Activated naive CD8-positive, alpha-beta T cell treated with anti-CD3 and anti-CD28 coated beads, Interleukin-2, amount 50 U/mL, for 24 hours (primary cell): ENCODE results near the gene SERTAD2.

ENCODE experiments used
- ATAC-seq: fragments of 150-1000 bp; cut with Tn5 transposase; one replicate; pipeline ENCODE4 v1.10.0; 2021
- DNase-seq: peaks from one replicate; pipeline ENCODE4 v3.0.0; 2021
- H3K27ac Mint-ChIP-seq: one replicate; pipeline ENCODE4 v1.8.0; 2021; ENCODE audit warnings: mild to moderate bottlenecking, mixed read lengths
- H3K27me3 Mint-ChIP-seq: one replicate; pipeline ENCODE4 v1.8.0; 2021; ENCODE audit warnings: mixed read lengths
- H3K36me3 Mint-ChIP-seq: one replicate; pipeline ENCODE4 v1.8.0; 2021; ENCODE audit warnings: low read depth, mixed read lengths
- H3K4me1 Mint-ChIP-seq: one replicate; pipeline ENCODE4 v1.8.0; 2021; ENCODE audit warnings: mixed read lengths
- H3K4me3 Mint-ChIP-seq: one replicate; pipeline ENCODE4 v1.8.0; 2021; ENCODE audit warnings: mild to moderate bottlenecking, moderate library complexity, mixed read lengths
- H3K9me3 Mint-ChIP-seq: one replicate; pipeline ENCODE4 v1.8.0; 2021; ENCODE audit warnings: mixed read lengths

Gene SERTAD2

DNA sequence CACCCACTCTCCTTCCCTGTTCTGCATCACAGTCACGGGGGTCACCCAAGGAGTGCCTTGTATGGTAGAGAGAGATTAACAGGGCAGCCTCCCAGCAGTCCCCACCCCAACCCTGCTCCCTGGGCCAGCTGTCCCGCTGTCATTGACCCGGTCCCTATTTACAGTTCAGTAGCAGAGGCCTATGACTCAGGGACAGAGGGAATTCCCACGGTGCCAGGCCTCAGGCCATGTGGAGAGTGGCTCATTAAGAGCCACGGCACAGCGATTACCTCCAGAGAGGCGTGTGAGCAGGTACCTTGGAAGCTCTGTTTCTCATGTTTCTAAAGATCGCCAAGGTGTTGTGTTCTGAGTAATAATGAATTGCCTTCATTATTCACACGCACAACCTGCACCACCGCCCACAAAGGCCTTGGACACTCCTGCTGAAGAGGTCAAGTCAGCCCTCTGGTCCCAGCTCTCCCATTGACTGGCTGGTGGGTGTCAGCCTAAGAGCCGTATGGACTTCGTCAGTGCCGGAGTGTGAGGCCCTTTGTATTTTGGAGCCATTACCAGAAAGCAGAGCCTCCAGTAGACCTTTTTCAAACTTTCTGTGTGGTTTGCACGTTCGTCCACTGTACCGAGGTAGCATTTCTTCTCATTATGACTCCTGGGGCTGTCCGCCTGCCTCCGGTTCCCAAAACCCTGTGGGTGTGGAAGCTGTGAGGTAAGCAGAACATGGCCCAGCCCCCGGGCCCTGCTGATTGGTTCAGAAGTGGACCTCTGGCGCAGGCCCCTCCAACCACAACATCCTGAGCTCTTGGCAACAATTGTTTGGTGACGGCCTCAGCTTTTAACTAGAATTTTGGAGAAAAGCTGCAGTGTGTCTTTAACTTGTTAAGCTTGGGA, 47.0 kb downstream of the SERTAD2 start:
- Mint-ChIP-seq H3K4me3 (peak overlapping the region; percentile 45), H3K36me3 (no peaks in the 10 kb centered on the region), H3K9me3 (no peaks in the 10 kb centered on the region), H3K27ac (peak overlapping the region; percentile 86), H3K4me1 (peaks cover 34% of the 10 kb centered on the region), H3K27me3 (no peaks in the 10 kb centered on the region)
- DNase-seq (peak; percentile 86), ATAC-seq (peak; percentile 94)

DNA sequence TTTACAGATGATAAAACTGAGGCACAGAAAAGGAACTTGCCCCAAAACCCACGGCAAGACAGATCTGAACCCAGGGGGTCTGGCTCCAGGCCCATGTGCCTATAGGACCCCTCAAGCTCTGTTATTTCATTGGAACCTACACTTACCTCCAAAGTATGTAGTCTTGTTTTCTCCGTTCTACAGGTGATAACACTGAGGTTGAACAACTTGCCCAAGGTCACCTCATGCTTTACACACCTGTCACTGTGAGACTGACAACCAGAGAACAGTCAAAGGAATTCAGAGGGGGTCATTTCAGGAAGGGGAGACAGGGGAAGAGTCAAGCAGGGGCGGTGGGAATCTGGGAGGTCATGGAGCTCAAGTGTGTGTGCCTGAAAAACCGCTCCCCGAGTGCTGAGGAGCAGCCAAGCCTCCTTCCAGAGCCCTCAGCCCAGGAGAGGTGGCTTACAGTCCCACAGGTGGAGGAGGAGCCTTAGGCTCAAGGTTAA, 47.7 kb downstream of the SERTAD2 start:
- no peak overlapping the region for H3K4me3 Mint-ChIP-seq
- DNase-seq (no peak), ATAC-seq (no peak)
- H3K27ac Mint-ChIP-seq: peak overlapping the region; percentile 86
- H3K4me1 Mint-ChIP-seq: peaks cover 34% of the 10 kb centered on the region
- no peaks in the 10 kb centered on the region for H3K36me3 Mint-ChIP-seq
- H3K9me3 Mint-ChIP-seq: no peaks in the 10 kb centered on the region
- no peaks in the 10 kb centered on the region for H3K27me3 Mint-ChIP-seq

DNA sequence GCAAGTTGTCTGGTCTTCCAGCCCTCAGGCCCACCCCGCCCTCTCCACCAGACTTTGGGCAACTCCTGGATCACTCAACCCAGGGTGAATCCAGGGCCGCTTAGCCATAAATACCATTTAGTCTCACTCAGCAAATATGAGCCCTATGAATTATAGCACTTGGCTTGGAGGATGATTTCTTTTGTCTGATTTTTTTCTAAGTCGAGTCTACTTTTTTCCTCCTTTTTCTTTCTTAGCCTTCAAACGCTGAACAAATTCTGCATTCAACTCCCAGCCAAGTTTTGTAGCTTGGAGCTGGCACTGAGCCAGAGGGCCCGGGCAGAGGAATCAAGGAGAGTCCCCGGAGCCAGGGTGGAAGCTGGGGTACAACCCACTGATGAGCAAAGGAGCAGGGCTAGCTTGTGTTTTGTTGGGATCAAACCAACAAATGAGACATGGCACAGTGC, 48.7 kb downstream of the SERTAD2 start:
- no peak overlapping the region for H3K4me3 Mint-ChIP-seq
- H3K27me3 Mint-ChIP-seq: no peaks in the 10 kb centered on the region
- peaks cover 34% of the 10 kb centered on the region for H3K4me1 Mint-ChIP-seq
- ATAC-seq (no peak), DNase-seq (no peak)
- no peak overlapping the region for H3K27ac Mint-ChIP-seq
- H3K36me3 Mint-ChIP-seq: no peaks in the 10 kb centered on the region
- no peaks in the 10 kb centered on the region for H3K9me3 Mint-ChIP-seq

DNA sequence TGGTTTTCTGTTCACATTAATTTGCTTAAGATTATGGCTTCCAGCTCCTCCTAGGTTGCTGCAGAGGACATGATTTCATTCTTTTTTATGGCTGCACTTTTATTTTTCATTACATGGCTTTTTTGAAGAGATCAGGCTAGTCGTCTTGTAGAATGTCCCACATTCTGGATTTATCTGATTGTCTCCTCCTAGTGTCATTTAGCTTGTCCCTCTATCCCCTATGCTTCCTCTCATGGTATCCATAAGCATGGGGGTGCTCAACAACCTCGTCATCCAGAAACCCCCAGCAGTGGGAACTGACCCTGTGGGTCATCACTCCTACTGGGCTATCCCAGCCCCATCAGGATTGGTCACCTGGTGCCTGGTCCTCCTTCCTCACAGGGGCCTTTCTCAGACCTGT, 49.6 kb downstream of the SERTAD2 start:
- Mint-ChIP-seq H3K27ac (no peak overlapping the region), H3K9me3 (no peaks in the 10 kb centered on the region), H3K4me3 (no peak overlapping the region), H3K4me1 (peaks cover 32% of the 10 kb centered on the region), H3K27me3 (no peaks in the 10 kb centered on the region), H3K36me3 (no peaks in the 10 kb centered on the region)
- ATAC-seq (no peak), DNase-seq (no peak)

DNA sequence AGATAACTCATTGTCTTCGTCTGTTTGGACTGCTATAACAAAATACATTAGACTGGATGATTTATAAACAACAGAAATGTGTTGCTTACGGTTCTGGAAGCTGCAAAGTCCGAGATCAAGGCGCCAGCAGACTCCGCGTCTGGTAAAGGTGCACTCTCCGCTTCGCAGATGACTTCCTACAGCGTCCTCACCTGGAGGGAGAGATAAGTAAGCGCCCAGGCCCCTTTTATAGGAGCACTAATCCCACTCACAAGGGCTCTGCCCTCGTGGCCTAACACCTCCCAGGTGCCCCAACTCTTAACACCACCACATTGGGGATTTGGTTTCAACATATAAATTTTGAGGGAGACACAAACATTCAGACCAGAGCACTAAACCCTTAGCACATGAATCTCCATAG, 51.3 kb downstream of the SERTAD2 start:
- Mint-ChIP-seq H3K9me3 (no peaks in the 10 kb centered on the region), H3K4me3 (no peak overlapping the region), H3K27ac (no peak overlapping the region), H3K4me1 (peaks cover 18% of the 10 kb centered on the region), H3K36me3 (no peaks in the 10 kb centered on the region), H3K27me3 (no peaks in the 10 kb centered on the region)
- ATAC-seq (no peak), DNase-seq (no peak)

DNA sequence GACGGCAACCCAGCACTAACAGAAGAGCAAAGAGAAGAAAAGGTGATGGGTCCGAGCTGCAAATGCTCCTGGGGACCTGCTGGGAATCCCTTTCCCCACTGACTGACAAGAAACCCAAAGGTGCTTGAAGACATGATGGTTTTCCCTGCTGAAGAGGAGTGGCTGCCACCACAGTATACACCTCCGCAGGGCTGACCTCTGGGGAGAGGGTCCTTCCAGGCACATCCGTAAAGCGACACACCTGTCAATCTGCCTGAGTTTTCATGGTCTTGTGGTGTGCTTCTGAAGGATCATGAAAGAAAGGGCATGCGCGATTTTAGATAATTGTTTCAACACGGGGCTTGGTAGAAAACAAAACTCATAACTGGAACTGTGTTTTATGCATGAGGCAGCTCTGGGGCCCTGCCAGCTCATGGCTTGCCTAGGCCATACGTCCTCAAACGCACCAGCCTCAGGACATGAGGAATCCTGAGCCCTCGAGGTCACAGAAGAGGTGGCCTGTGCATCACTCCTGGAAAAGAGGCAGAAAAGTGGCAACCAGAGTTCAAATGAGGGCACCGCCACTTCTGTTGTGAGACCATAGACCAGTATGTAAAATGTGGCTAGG, 51.8 kb downstream of the SERTAD2 start:
- ATAC-seq (no peak), DNase-seq (no peak)
- no peak overlapping the region for H3K4me3 Mint-ChIP-seq
- peaks cover 12% of the 10 kb centered on the region for H3K4me1 Mint-ChIP-seq
- no peak overlapping the region for H3K27ac Mint-ChIP-seq
- no peaks in the 10 kb centered on the region for H3K9me3 Mint-ChIP-seq
- no peaks in the 10 kb centered on the region for H3K36me3 Mint-ChIP-seq
- H3K27me3 Mint-ChIP-seq: no peaks in the 10 kb centered on the region

DNA sequence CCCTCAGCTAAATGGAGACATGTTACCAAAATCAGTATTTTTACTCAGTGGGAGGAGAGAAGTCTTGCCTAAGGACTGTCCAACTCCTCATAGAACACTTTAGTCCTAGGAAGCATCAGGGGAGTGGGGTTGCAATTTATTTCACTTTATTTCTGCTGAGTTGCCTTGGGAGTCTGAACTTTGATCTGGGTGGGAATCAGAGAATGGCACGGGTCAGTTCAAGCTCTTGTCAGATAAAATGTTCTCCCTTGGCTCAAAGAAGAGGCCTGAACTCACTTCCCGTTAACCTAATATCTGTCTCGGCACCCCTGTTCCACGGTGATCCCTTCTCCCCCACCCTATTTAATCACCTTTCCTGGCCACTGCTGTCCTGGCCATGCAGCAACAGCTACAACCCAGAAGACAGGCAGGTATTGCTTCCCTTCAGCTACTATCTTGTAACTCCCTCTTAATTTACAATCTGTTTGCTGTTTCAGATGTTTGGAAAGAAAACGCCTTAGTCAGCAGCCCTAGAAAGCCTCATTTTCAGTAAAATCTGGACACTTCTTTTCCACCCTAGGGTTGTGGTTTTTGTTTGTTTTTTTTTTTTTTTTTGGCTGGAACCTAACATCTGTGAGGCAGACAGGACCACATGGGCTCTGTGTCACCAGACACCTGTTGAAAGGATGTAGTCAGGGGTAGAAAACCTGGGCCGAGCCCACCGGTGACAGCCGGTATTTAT, 52.5 kb downstream of the SERTAD2 start:
- H3K9me3 Mint-ChIP-seq: no peaks in the 10 kb centered on the region
- DNase-seq (no peak), ATAC-seq (no peak)
- H3K36me3 Mint-ChIP-seq: no peaks in the 10 kb centered on the region
- H3K27ac Mint-ChIP-seq: no peak overlapping the region
- no peak overlapping the region for H3K4me3 Mint-ChIP-seq
- H3K27me3 Mint-ChIP-seq: no peaks in the 10 kb centered on the region
- peaks cover 6% of the 10 kb centered on the region for H3K4me1 Mint-ChIP-seq

DNA sequence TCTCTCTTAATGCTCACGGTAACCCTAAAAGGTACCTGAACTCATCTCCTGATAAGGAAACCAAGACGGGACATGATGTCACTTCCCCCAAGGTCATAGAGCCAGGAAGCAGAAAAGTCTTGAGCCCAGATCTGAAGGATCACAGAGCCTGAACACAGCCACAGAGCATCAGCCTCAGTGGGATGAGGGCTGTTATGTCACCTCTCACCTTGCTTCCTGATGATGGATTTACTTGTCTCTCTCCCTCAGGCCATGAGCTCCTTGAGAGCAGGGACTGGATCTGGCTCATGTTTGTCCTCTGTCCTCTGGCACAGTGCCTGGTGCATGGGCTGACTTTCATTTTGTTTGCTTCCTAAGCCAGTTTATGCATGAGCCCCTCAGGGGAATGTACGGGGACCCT, 54.2 kb downstream of the SERTAD2 start:
- no peak overlapping the region for H3K4me3 Mint-ChIP-seq
- no peaks in the 10 kb centered on the region for H3K9me3 Mint-ChIP-seq
- ATAC-seq: no peak
- H3K4me1 Mint-ChIP-seq: peaks cover 4% of the 10 kb centered on the region
- DNase-seq: no peak
- H3K36me3 Mint-ChIP-seq: no peaks in the 10 kb centered on the region
- H3K27ac Mint-ChIP-seq: no peak overlapping the region
- no peaks in the 10 kb centered on the region for H3K27me3 Mint-ChIP-seq

DNA sequence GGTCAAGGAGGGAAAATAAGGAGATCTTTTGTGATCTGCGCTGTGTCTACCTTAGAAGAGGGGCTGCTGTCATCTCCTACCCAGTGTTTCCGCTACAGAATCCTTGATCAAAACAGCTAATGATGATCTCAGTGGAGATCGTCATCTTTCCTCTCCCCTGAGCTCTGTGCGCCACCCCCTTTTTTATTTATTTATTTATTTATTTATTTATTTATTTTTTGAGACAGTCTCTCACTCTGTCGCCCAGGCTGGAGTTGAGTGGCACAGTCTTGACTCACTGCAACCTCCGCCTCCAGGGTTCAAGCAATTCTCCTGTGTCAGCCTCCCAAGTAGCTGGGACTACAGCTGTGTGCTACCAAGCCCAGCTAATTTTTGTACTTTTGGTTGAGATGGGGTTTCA, 55.5 kb downstream of the SERTAD2 start:
- Mint-ChIP-seq H3K36me3 (no peaks in the 10 kb centered on the region), H3K4me1 (peaks cover 9% of the 10 kb centered on the region), H3K9me3 (no peaks in the 10 kb centered on the region), H3K27me3 (no peaks in the 10 kb centered on the region), H3K27ac (no peak overlapping the region), H3K4me3 (no peak overlapping the region)
- DNase-seq (no peak), ATAC-seq (no peak)

DNA sequence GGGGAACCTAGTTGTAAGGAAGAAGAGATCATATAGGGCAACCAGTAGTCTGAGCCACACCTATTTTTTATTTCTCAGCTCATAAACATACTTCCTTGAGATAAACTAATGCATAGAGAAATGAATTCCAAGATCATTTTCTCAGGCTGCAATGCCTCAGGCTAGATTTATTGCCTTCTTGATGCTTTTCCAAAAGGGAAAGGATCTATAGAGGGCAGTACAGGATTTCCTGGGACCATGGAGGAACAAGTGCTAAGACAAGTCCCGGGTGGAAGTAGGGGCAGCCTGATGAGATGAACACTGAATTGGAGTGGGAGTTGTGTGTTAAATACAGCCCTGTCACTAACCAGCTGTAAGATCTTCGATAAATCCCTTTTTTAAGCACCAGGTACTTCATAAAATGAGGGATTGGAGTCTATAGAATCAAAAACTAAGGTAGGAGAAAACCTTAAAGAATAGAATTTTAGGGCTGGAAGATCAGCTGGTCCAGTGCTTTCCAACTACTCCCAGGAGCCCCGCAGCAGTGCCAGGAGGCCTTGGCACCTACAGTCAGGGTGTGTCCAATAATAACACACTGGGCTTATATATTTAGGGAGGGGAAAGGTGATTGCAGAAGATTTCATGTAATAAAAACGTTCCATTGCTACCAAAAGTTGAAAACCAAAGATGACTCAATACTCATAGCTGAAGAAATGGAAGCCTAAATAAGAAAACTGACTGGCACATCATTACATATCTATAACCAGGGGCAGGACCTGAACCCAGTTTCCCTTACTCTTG, 58.1 kb downstream of the SERTAD2 start:
- Mint-ChIP-seq H3K4me1 (peaks cover 35% of the 10 kb centered on the region), H3K4me3 (no peak overlapping the region), H3K27me3 (no peaks in the 10 kb centered on the region), H3K27ac (no peak overlapping the region), H3K9me3 (no peaks in the 10 kb centered on the region), H3K36me3 (peaks cover 17% of the 10 kb centered on the region)
- no peak for ATAC-seq
- no peak for DNase-seq

DNA sequence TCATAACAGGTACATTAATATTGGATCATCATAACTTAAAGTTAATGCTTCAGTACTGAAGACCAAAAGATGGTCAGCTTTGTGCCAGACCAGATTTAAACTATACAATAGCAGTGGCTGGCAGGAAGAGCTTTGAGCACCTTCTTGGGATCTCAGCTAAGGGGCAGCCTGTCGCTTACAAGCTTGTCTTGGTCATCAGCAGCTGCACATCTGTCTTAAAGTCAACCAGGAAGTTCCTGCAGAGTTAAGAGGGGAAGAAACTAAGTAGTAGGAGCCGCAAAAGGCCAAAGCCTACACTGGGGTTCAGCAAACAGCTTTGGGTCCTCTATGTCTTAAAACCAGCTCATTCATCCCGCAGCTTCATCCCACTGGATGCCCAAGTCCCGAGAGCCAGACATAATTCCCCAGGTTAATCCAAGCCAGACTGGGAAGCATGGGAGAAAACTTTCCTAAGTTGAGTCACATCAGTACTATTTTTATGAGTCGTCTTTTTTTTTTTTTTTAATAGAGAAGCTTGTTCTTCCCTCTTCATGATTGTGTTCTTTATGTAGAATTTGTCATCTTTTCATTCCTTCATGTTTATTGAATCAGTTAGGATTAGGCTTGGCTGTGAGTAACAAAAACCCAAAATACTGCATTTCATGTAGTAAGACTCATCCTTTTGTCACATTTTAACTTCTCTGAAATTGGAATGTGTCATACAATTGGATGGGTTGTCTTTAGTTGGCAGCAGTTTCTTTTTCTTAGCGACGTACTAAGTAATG, 59.3 kb downstream of the SERTAD2 start:
- H3K27ac Mint-ChIP-seq: no peak overlapping the region
- H3K4me3 Mint-ChIP-seq: no peak overlapping the region
- H3K36me3 Mint-ChIP-seq: peaks cover 20% of the 10 kb centered on the region
- H3K9me3 Mint-ChIP-seq: no peaks in the 10 kb centered on the region
- H3K4me1 Mint-ChIP-seq: peaks cover 35% of the 10 kb centered on the region
- no peak for DNase-seq
- no peak for ATAC-seq
- no peaks in the 10 kb centered on the region for H3K27me3 Mint-ChIP-seq

DNA sequence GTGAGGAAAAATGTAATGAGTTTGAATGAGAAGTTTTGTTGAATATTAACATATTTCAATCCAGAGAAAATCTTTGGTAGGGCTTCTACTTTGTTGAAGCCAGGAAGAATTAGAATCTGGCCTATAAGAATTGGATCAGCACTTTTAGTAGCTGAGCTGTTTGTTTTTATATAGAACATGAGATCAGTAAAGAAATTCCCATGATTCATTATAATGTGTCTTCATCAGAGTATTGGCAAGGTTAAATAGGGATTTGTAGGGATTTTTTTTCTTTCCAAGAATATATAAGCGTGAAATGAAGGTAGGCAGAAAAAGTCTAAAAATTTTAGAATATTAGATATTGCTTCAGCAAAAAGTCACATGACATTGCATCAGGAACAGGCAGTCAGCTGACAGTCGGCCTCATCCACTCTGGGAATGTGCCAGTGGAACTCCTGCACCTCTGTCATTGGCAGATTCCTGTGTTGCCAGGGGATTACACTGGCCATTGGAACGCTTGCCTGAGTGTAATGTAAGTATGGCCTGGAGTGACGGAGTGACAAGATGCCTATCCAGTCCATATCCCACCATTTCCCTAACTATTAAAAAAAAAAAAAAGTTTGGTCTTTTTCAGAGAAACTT, 60.6 kb downstream of the SERTAD2 start:
- H3K9me3 Mint-ChIP-seq: no peaks in the 10 kb centered on the region
- H3K4me1 Mint-ChIP-seq: peaks cover 35% of the 10 kb centered on the region
- DNase-seq (no peak), ATAC-seq (no peak)
- no peak overlapping the region for H3K4me3 Mint-ChIP-seq
- H3K27me3 Mint-ChIP-seq: no peaks in the 10 kb centered on the region
- H3K36me3 Mint-ChIP-seq: peaks cover 22% of the 10 kb centered on the region
- no peak overlapping the region for H3K27ac Mint-ChIP-seq

DNA sequence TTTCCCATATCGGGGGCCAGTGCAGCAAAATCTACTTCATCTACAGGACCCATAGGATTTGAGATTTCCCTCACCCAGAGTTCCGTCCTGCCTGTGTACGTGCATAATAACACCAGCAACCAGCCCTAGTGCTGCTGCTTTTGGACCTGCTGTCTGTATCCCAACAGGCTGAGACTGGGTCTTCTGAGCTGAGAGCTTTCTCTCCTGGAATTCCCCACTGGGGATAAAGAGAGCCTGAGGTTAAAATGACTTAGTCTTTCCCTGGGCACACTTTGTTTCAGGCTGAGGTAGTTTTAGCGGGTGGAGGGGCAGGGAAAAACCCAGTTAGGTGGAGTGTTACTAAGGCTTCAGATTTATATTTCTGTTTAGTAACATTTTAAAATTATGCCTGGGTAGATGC, 62.5 kb downstream of the SERTAD2 start:
- H3K4me1 Mint-ChIP-seq: peaks cover 40% of the 10 kb centered on the region
- peaks cover 26% of the 10 kb centered on the region for H3K36me3 Mint-ChIP-seq
- H3K27ac Mint-ChIP-seq: peak overlapping the region; percentile 67
- ATAC-seq (peak; percentile 91), DNase-seq (peak; percentile 21)
- H3K4me3 Mint-ChIP-seq: no peak overlapping the region
- H3K27me3 Mint-ChIP-seq: no peaks in the 10 kb centered on the region
- H3K9me3 Mint-ChIP-seq: no peaks in the 10 kb centered on the region
